Measurements from ENCODE around the gene ERICH3.

- no peak for TF ChIP-seq ZBED1 (IDR thresholded peaks at IDR 0.05)
- no peak for TF ChIP-seq ZNF589 (CRISPR knock-in tag; IDR thresholded peaks at IDR 0.05; ENCODE audit: low read depth)
Measured at GRCh38 chr1:74592580-74593355, 80.8 kb downstream of the ERICH3 start.
